Vagina (tissue), 2 donors: Measurements from ENCODE around the gene ANKRD39. TPM values are rescaled to one million over a fixed set of nuclear protein-coding genes. Genes with fewer than 3 reads are reported as not detected.

Experiments used
- DNase-seq, 2 donors: peaks; one replicate each; pipeline ENCODE4 v3.0.0-alpha.2; 2017; ENCODE audit errors: extremely low spot score in 2 of 2
- H3K27ac ChIP-seq: fragments of 200-600 bp; sonication (generic); one replicate; pipeline ENCODE4 v1.5.1; 2019
- H3K27me3 ChIP-seq: fragments of 200-600 bp; sonication (generic); one replicate; pipeline ENCODE4 v1.5.1; 2019
- H3K36me3 ChIP-seq, 2 donors: fragments of 200-600 bp; sonication (generic); one replicate each; pipeline ENCODE4 v1.5.1; 2017 to 2019
- H3K4me1 ChIP-seq: fragments of 200-600 bp; sonication (generic); one replicate; pipeline ENCODE4 v1.5.1; 2019
- H3K4me3 ChIP-seq, 2 donors: fragments of 200-600 bp; sonication (generic); 1 replicate in 1 of 2; 2 replicates in 1 of 2; pipeline ENCODE4 v1.5.1; 2016 to 2019
- H3K9me3 ChIP-seq: fragments of 200-600 bp; sonication (generic); one replicate; pipeline ENCODE4 v1.5.1; 2019
- POLR2A ChIP-seq, 2 donors: fragments of 450-650 bp; IDR thresholded peaks; one replicate each; pipeline ENCODE4 v1.6.1; 2017; ENCODE audit warnings: antibody characterized with exemption in 2 of 2, mild to moderate bottlenecking in 2 of 2, moderate library complexity in 2 of 2
- POLR2AphosphoS5 ChIP-seq, 2 donors: sonication (generic); formaldehyde crosslinking; IDR thresholded peaks; one replicate each; pipeline ENCODE4 v1.9.0; 2017; ENCODE audit warnings: antibody characterized with exemption in 2 of 2, mild to moderate bottlenecking in 2 of 2, low read depth in 1 of 2; ENCODE audit not compliant: insufficient read depth in 1 of 2
- intact Hi-C: fragments of 100-400 bp; cut with DNase I; formaldehyde crosslinking; loops from one replicate; pipeline ENCODE4 v1.15.1; 2023
- total RNA-seq: library from RNA; depleted of rRNA; stranded (reverse); fragments of >200 nt; gene quantifications from one replicate; pipeline ENCODE4 v1.2.3, GENCODE V29; 2016
- TF ChIP-seq, protein P1 (sequence below), 3 experiments: fragments of 450-650 bp in 2 of 3; fragments of 200-600 bp in 1 of 3; sonication (generic) in 1 of 3; IDR thresholded peaks; one replicate each; pipeline ENCODE4 v1.5.1; 2017 to 2019; ENCODE audit warnings: antibody characterized with exemption in 3 of 3, mild to moderate bottlenecking in 2 of 3, moderate library complexity in 2 of 3

ANKRD39 gene
- total RNA-seq, 1 donor from 2014 or later: 20.4 TPM

DNA sequence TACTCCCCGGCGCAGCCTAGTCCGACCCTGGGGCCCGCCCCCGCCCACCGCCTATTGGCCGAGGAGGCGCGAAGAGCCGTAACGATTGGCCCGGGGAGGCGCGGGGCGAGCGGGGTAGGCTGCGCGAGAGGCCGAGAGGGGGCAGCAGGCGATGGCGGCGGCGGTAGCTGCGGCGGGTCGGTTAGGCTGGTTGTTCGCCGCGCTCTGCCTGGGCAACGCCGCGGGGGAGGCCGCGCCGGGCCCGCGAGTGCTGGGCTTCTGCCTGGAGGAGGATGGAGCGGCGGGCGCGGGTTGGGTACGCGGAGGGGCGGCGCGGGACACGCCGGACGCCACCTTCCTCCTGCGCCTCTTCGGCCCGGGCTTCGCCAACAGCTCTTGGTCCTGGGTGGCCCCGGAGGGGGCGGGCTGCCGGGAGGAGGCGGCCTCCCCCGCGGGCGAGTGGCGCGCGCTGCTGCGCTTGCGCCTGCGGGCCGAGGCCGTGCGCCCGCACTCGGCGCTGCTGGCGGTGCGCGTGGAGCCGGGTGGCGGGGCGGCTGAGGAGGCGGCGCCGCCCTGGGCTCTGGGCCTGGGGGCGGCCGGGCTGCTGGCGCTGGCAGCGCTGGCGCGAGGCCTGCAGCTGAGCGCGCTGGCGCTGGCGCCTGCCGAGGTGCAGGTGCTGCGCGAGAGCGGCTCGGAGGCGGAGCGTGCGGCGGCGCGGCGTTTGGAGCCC is 41.5 kb downstream of the ANKRD39 start, which contains the start of gene CNNM3:
CNNM3 (plus strand) TSS at position 142 of the 709 bp plus-strand sequence; CDS start at position 152, 10 bp downstream.
- H3K4me1 ChIP-seq: peaks cover 62% of the 10 kb centered on the region
- H3K9me3 ChIP-seq: no peaks in the 10 kb centered on the region
- H3K4me3 ChIP-seq: peak within 1 kb of the TSS; percentile 71 to 73
- intact Hi-C loops: loop anchor here (5.0 kb wide), 1 partner anchor 54 kb away; the partner anchor contains the start of gene CNNM4
- DNase-seq: peak in 1 of 2 donors; percentile 94
- H3K27ac ChIP-seq: peak within 1 kb of the TSS; percentile 90
- H3K27me3 ChIP-seq: no peaks in the 10 kb centered on the region
- H3K36me3 ChIP-seq: no peaks in the 10 kb centered on the region
- TF ChIP-seq POLR2AphosphoS5 (IDR thresholded peaks at IDR 0.05; ENCODE audit: insufficient read depth in 1 of 2, low read depth in 1 of 2): peak in 1 of 2 donors; percentile 50
- TF ChIP-seq POLR2A (IDR thresholded peaks at IDR 0.05): peak in 1 of 2 donors; percentile 65
- TF ChIP-seq, protein P1, sequence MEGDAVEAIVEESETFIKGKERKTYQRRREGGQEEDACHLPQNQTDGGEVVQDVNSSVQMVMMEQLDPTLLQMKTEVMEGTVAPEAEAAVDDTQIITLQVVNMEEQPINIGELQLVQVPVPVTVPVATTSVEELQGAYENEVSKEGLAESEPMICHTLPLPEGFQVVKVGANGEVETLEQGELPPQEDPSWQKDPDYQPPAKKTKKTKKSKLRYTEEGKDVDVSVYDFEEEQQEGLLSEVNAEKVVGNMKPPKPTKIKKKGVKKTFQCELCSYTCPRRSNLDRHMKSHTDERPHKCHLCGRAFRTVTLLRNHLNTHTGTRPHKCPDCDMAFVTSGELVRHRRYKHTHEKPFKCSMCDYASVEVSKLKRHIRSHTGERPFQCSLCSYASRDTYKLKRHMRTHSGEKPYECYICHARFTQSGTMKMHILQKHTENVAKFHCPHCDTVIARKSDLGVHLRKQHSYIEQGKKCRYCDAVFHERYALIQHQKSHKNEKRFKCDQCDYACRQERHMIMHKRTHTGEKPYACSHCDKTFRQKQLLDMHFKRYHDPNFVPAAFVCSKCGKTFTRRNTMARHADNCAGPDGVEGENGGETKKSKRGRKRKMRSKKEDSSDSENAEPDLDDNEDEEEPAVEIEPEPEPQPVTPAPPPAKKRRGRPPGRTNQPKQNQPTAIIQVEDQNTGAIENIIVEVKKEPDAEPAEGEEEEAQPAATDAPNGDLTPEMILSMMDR (IDR thresholded peaks at IDR 0.05): peak in 2 of 3 experiments; percentile 56 to 60

DNA sequence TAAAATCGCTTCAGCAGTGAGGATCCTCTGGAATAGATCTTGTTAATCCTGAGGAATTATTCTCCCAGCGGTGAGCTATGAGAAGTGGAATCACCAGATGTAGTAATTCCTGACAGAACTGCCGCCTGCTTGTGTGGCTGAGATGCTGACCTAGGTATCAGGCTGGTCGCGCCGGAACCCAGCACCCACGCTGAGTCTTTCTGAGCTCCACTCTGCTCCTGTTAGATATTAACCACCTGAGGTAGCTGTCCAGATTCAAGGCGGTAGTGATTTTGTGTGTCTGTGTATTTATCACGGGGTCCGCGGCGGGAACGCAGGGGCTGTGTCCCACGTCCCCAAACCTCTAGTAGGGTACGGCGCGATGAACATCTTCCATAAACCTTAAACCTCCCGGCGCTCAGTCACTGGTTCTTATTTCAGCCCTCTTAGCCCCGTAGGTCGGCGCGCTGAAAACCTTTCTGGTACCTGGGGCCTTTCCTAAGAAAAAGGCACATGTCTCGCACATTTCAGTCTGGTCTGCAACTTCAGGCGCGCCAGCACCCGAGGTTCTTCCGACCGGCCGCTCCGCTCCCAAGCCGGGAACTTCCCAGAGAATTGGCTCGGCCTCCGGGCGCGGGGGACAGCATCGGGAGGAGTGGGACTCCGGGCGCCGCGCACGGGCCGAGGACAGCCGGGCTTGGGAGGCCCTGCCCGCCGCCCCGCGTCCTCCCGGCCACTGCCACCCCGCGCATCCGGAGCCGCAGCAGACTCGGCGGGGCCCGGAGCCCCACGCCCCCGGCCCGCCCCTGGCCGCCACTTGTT is 42.3 kb downstream of the ANKRD39 start:
- H3K4me1 ChIP-seq: peaks cover 54% of the 10 kb centered on the region
- TF ChIP-seq POLR2AphosphoS5 (IDR thresholded peaks at IDR 0.05; ENCODE audit: insufficient read depth in 1 of 2, low read depth in 1 of 2): peak in 1 of 2 donors; percentile 57
- no peak for TF ChIP-seq POLR2A (IDR thresholded peaks at IDR 0.05)
- TF ChIP-seq, protein P1 (IDR thresholded peaks at IDR 0.05): no peak
- intact Hi-C loops: loop anchor here (5.0 kb wide), 1 partner anchor 53 kb away; the partner anchor contains the start of gene CNNM4
- no peaks in the 10 kb centered on the region for H3K9me3 ChIP-seq
- H3K36me3 ChIP-seq: no peaks in the 10 kb centered on the region
- peak overlapping the region; percentile 90 for H3K27ac ChIP-seq
- peak overlapping the region; percentile 71 to 73 for H3K4me3 ChIP-seq
- no peaks in the 10 kb centered on the region for H3K27me3 ChIP-seq
- no peak for DNase-seq

- TF ChIP-seq POLR2A (IDR thresholded peaks at IDR 0.05) (no peak), POLR2AphosphoS5 (IDR thresholded peaks at IDR 0.05; ENCODE audit: insufficient read depth in 1 of 2, low read depth in 1 of 2) (no peak)
- TF ChIP-seq, protein P1 (IDR thresholded peaks at IDR 0.05): no peak
These were observed 44.2 kb downstream of the ANKRD39 start for GRCh38 chr2:96813656-96814055.

DNA sequence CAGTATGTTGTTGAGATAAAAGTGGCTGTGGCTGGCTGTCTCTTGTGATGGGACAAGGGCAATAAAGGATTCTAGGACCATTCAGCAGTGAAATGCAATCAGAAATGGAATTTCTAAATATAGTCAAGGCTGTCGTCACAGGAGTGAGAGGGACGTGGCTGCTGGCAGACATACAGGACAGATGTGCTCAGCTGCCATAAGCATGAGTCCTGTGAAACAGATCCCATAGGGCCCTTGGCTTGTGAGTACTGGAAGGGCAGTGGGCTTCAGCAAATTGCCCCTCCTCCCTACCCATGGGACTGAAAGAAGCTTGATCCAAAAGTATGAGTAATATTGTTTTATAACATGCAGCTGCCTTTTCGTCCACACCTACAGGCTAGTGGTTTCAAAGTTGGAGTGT is 45.9 kb downstream of the ANKRD39 start:
- Histone ChIP-seq H3K4me1 (peaks cover 18% of the 10 kb centered on the region), H3K27me3 (no peaks in the 10 kb centered on the region), H3K9me3 (no peaks in the 10 kb centered on the region), H3K36me3 (peaks cover 0 to 17% of the 10 kb centered on the region in 2 donors), H3K4me3 (no peak overlapping the region), H3K27ac (no peak overlapping the region)
- intact Hi-C loops: no loop called here
- TF ChIP-seq POLR2AphosphoS5 (IDR thresholded peaks at IDR 0.05; ENCODE audit: insufficient read depth in 1 of 2, low read depth in 1 of 2) (no peak), POLR2A (IDR thresholded peaks at IDR 0.05) (no peak)
- TF ChIP-seq, protein P1 (IDR thresholded peaks at IDR 0.05): no peak
- DNase-seq: no peak

More at GRCh38 chr2:96813656-96814055, 44.2 kb downstream of the ANKRD39 start:
- H3K27ac ChIP-seq: no peak overlapping the region
- peaks cover 0 to 14% of the 10 kb centered on the region in 2 donors for H3K36me3 ChIP-seq
- intact Hi-C loops: no loop called here
- H3K4me3 ChIP-seq: no peak overlapping the region
- no peak for DNase-seq
- no peaks in the 10 kb centered on the region for H3K9me3 ChIP-seq
- H3K27me3 ChIP-seq: no peaks in the 10 kb centered on the region
- peaks cover 36% of the 10 kb centered on the region for H3K4me1 ChIP-seq
